CD4-positive, alpha-beta T cell treated with Interleukin-2 at 100 ng/mL for 4 hours (primary cell): ENCODE data around the gene PINK1.
"Not testable (repeated sequence)": the region's sequence is repeated elsewhere in the genome, so short reads cannot be mapped to it uniquely, and the experiment has no call there.

Experiments used
- DNase-seq: peaks from one replicate; pipeline ENCODE4 v3.0.0-alpha.2; 2020; ENCODE audit warnings: low spot score

The PINK1 gene

GRCh38 chr1:20633190-20634064 is at the start of gene PINK1:
Gene PINK1, plus strand, starts transcription at chr1:20633458. Its CDS starts 91 bp downstream, at chr1:20633549.
- DNase-seq = peak; percentile 87

GRCh38 chr1:20584890-20585289 is 48.4 kb upstream of the PINK1 start:
- no peak for DNase-seq

- DNase-seq = no peak
These were observed 46.2 kb upstream of the PINK1 start for GRCh38 chr1:20586953-20587660.

DNA sequence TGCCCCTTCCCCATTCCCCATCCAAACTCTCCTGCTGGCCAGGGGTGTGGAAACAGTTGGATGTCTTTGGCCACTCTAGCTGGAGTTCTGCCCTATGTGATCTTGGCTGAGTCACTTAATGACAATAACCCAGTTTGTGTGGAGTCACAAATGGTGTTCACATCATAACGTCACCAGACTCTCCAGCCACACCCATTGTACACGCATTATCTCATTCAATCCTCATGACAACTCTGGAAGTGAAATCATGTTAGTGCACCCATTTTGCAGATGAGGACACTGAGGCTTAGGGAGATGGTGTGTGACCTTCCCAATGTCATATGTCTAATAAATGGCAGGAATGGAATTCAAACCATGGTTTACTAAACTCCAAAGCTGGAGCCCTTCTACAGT is 45.6 kb upstream of the PINK1 start:
- DNase-seq = no peak

GRCh38 chr1:20588634-20589225 is 44.5 kb upstream of the PINK1 start, which contains the start of gene CDA:
Gene CDA, plus strand, starts transcription at chr1:20589097. Its CDS starts 33 bp downstream, at chr1:20589130.
- DNase-seq = no peak

- DNase-seq = no peak
These were observed 43.7 kb upstream of the PINK1 start for GRCh38 chr1:20589331-20590278.

DNA sequence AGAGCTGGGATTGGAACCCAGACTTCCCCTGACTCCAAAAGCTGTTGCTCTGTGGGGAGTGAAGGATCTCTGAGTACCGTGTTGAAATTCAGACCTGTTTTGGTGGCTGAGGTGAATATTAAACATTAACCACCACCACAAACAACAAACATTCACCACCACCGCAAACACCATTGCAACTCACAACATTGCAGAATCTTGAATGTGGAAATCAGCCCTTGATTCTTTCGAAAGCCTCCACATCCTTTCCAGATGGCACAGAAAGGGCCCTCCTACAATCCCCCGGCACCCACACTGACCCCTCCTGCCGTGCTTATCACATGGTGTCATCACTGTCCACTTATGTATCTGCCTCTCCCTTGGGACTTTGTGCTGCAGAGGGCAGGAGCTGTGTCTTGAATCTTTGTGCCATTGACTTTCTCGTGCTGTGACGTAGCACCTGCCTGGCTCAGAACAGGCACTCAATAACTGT is 42.9 kb upstream of the PINK1 start:
- no peak for DNase-seq

DNA sequence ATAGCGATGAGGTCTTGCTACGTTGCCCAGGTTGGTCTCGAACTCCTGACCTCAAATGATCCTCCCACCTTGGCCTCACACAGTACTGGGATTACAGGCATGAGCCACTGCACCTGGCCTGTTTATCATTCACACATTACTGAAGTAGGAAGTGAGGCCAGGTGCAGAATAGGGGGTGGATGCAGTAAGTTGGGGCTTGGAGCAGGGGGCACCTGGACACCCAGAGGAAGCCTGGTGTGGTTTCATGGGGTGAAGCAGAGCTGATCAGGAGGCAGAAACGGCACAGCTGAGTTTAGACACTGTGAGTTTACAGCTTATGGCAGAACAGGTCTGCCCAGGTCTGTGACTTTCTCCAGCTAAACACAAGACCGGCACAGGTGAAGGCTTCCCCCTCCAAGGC is 39.5 kb upstream of the PINK1 start:
- no peak for DNase-seq

- no peak for DNase-seq
These were observed 38.5 kb upstream of the PINK1 start for GRCh38 chr1:20594746-20595145.

DNA sequence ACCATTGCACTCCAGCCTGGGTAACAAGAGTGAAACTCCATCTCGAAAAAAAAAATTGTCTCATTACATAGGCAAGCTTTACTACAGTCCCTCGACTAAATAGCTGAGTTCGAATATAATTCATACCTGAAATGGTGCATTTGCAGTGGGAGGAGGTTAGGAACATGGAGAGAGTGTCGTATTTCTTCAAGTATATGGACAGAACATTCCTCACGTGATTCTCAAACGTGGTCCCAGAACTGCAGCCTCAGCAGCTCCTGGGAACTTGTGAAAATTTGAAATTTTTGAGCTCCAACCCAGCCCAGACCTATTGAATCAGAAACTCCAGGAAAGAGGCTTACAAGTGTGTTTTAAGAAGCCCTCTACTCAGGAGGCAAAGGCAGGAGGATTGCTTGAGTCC is 37.2 kb upstream of the PINK1 start:
- no peak for DNase-seq

DNA sequence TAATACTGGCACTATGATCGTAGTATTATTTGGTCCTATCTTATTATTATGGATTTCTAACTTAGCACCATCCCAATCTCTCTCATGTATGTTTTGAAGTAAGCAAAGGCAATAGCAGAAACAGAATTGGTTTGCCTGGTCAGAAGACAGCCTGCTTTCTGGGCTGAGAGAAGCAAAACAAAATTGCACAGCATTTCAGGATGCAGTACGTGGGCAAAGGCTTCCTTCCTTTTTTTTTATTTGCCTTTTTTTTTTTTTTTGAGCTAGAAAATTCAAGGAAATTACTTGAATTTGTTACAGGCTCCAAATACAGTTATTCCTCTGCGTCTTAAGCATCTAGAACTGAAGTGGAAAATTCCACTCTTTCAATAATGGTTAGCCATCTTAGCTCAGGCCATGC is 35.6 kb upstream of the PINK1 start:
- no peak for DNase-seq

GRCh38 chr1:20600156-20600555 is 33.1 kb upstream of the PINK1 start:
- no peak for DNase-seq

GRCh38 chr1:20601129-20601825 is 32.0 kb upstream of the PINK1 start:
- DNase-seq = no peak

GRCh38 chr1:20602851-20603450 is 30.3 kb upstream of the PINK1 start:
- DNase-seq = no peak

GRCh38 chr1:20603504-20604464 is 29.5 kb upstream of the PINK1 start:
- DNase-seq = no peak

DNA sequence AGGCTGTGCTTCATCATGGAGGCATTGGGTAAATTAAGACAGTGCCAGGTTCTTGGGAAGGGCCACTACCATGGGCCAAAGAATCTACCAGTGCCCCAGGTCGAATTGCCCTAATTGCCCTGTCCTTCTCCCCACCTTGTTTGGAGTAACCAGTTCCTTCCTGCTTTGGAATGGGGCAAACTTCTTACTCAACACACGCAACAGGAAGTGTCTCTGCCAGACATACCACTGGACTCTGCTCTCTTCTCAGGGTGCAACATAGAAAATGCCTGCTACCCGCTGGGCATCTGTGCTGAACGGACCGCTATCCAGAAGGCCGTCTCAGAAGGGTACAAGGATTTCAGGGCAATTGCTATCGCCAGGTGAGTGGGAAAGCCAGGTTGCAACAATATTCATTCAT is 28.6 kb upstream of the PINK1 start:
- no peak for DNase-seq

DNA sequence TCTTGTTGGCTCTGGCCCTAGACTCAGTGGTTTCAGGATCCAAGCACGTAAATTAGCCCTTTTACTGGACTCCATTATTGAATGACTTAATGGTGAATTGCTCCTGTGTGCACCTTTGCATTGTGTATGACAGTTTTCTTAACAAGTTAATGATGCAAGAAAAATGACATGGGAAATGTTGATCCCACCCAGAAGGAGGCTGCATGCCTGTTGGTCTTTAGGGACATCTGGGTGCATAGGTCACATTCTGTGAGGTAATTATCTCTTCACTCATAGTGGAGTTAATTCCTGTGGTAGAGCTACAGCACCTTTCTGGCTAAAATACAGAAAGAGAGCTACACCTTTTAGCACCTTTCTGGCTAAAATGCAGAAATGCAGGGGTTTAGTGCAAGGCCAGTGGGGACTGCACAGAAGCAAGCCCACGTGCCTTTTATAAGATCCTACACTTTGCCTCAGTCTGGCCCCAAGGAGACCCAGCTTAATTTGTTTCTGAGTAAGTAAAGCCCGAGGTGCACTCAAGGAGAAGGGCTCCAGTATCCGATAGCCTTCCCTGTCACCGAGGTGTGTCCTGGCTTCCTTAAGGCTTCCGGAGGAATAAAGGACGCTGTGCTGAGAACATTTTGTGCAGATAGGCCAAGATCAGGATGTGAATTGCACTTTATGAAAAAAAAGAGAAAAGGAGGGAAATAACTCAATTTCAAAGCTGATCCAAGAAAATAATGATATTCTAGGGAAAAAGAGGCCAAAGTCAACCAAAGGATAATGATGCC is 26.3 kb upstream of the PINK1 start:
- DNase-seq = not testable (repeated sequence)

- no peak for DNase-seq
These were observed 23.7 kb upstream of the PINK1 start for GRCh38 chr1:20609541-20609940.

GRCh38 chr1:20610970-20611369 is 22.3 kb upstream of the PINK1 start:
- no peak for DNase-seq
